Hepatocyte (in vitro differentiated cells): ENCODE results near the gene SNX12.

Experiments used
- CTCF ChIP-seq: fragments of 200-600 bp; sonication (generic); IDR thresholded peaks from 2 replicates; pipeline ENCODE4 v1.5.1; 2016; ENCODE audit warnings: antibody characterized with exemption, mild to moderate bottlenecking; ENCODE audit not compliant: poor library complexity
- EZH2 ChIP-seq: fragments of 200-600 bp; sonication (generic); IDR thresholded peaks from 2 replicates; pipeline ENCODE4 v1.6.1; 2016; ENCODE audit warnings: antibody characterized with exemption, mild to moderate bottlenecking, borderline replicate concordance
- EZH2phosphoT487 ChIP-seq: fragments of 200-600 bp; sonication (generic); IDR thresholded peaks from one replicate; pipeline ENCODE4 v1.6.1; 2018; ENCODE audit warnings: antibody characterized with exemption, mild to moderate bottlenecking, low read depth, moderate library complexity; ENCODE audit not compliant: unreplicated experiment, severe bottlenecking

GRCh38 chrX:71085900-71086299, 17.8 kb upstream of the SNX12 start:
- TF ChIP-seq CTCF (no peak), EZH2phosphoT487 (no peak), EZH2 (no peak)
